Measurements from ENCODE around the gene TMEM170A.

DNA sequence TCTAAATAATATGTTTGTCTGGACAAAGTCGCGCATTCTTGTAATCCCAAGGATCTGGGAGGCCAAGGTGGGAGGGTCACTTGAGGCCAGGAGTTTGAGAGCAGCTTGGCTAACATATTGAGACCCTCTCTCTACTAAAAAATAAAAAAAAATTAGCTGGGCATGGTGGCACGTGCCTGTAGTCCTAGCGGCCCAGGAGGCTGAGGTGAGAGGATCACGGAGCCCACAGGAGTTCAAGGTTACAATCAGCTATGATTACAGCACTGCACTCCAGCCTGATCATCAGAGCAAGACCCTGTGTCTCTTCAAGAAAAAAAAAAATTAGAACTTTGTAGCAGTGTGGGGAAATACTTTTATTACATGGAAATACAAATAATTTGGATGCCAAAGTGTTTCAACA lies 36.9 kb upstream of the TMEM170A start:
- TF ChIP-seq CBFB (CRISPR knock-in tag; IDR thresholded peaks at IDR 0.05), result no peak
- no peak for TF ChIP-seq YY1 (IDR thresholded peaks at IDR 0.05; ENCODE audit: insufficient read depth, insufficient replicate concordance, low read depth, low read length)
